GM21360 (cell line): Measurements from ENCODE around the gene CCDC74A.
"Not testable (repeated sequence)": the region's sequence is repeated elsewhere in the genome, so short reads cannot be mapped to it uniquely, and the experiment has no call there.

Experiments
- ATAC-seq: cut with Tn5 transposase; IDR thresholded peaks from one replicate; pipeline ENCODE4 v1.9.1; 2021; ENCODE audit warnings: mild to moderate bottlenecking, moderate library complexity; ENCODE audit not compliant: unreplicated experiment

The CCDC74A gene

DNA sequence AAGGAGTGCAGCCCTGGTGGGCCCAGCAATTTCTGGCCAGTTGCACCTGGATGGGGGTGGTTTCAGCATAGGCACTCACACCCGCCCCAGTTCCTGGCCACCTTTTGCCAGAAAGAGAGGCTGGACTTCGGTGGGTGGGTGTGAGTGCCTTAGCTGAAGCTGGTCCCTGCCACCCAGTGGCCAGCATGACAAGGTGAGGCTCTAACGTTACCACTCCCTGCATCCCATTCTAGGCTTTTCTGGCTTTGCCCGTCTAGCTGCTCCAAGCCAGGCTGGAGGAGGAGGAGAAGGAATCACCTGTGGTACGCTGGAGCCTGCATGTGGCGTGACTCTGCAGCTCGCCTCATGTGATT is 17.1 kb downstream of the CCDC74A start:
- not testable (repeated sequence) for ATAC-seq

DNA sequence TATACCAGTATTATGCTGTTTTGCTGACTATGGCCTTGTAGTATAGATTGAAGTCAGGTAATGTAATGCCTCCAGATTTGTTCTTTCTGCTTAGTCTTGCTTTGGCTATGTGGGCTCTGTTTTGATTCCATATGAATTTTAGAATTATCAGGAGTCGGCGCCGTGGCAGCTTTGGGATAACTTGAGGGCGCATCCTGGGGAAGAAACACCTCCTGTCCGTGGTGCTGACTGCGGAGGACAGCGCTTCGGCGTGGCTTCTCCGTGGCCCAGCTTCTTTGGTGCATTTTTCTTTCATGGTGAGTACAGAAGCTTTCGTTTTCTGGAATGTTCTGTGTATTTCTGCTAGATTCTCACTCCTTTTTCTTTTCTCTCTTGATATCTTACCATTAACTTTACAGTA is 25.2 kb downstream of the CCDC74A start:
- ATAC-seq = no peak

DNA sequence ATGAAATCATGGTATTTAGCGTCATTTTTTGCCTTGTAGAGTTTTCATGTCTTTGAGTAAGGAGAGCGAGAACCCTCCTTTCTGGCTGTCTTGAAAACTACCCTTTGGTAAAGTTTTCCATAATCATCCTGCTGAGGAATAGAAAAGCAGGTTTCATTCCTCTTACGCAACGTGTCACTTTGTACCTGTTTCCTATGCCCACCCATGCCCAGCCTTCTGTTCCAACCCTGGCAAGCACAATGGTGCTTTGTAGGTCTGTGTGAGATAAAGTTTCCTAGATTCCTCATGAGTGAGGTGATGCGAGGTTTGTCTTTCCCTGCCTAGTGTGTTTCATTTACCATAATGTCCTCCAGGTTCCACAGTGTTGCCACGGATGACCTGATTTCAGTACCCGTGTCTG is 29.3 kb downstream of the CCDC74A start:
- no peak for ATAC-seq

DNA sequence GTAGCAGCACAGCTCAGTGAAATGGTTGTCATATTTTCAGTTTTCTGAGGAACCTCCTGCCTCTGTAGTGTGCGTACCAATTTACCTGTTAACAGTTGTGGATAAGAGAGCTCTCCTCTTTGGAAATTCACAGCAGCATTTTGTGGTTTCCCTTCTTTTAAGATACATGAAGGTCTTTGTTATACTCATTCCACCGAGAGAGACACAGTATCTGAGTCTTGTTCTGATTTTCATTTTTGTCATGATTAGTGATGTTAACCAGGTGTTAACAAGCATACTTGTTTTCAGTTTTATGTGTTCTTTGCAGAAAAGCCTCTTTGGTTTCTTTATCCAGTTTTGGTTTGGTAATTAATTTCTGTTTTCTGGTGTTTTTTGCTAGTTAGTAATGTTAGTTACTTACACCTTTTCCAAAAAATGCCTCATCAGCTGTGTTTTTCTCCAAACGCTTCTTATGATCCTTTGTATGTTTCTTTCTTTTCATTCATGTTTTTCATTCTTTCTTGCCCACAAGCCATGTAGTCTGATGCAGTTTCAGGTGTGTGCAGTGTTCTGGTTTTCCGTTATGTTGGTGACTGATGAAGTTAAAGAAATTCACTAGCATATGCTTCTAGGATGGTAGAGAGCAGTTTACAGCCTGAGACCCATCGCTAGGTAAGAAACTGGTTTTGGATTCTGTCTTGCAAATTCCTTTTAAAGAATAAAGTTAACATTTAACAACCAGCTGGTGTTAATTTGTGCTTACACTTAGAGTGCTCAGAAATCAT is 30.1 kb downstream of the CCDC74A start:
- no peak for ATAC-seq

DNA sequence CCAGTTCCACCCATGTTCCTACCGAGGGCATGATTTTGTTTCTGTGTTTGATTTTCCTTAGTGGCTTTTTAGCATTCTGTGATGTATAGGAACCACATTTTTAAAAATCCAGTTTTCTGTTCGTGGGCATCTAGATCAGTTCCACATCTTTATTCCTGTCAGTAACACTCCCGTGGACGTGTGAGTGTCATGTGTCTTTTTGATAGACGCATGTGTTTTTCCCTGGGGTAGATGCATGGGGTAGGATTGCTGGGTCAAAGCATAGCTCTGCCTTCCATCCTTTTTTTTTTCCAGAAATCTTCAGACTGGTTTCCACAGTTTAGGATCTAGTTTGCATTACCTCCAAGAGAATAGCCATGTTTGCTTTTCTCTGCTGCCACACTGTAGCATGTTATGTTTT is 38.7 kb downstream of the CCDC74A start:
- ATAC-seq = no peak

DNA sequence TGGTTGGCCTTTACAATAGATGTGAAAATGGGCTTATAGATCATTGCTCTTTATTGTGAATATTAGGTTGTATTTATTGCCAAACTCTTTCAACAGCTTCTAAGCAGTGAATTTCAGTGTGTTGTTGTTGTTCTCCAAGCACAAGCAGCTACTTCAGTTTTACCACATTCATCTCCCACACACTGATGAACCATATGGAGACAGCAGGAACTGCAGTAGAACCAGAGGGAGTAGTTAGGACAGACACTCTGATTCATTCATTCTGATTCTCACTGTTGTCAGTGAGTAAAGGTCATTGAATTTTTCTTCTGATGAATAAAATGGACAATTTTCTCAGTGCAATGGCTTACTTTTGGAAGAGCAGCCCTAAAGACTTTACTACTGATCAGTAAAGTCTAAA is 40.2 kb downstream of the CCDC74A start:
- no peak for ATAC-seq

DNA sequence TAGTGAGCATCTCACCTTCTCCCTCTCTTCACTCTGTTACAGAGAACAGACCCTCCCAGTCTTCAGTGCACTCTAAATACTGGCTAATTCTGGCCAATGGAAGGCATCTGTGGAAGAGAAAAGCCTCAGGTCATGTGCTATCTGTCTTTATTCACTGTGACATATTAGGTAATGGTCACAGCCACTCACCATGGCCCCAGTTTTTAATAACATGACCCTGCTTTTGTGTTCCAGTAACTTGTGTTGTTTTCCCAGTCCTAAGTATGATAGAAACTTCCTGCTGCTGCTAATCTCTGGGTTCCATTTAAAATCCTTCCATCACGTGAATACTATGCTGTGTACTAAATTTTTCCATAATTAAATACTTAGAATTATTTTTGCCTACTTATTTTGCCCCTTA is 40.7 kb downstream of the CCDC74A start:
- ATAC-seq = not testable (repeated sequence)

DNA sequence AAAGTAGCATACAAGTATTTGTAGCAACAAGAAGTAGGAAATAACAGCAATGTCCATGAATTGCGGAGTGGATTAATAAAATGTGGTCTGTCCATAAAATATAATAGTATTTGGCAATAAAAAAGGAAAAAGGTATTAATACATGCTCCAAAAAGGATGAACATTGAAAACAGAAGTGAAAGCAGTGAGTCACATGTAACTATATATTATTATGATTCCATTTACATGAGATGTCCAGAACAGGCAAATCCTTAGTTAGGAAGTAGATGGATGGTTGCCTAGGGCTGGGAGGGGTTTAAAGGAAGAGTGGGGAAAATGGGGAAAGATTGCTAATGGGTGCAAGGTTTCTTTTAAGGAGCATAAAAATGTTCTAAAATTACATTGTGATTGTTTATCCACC is 44.5 kb downstream of the CCDC74A start:
- no peak for ATAC-seq

DNA sequence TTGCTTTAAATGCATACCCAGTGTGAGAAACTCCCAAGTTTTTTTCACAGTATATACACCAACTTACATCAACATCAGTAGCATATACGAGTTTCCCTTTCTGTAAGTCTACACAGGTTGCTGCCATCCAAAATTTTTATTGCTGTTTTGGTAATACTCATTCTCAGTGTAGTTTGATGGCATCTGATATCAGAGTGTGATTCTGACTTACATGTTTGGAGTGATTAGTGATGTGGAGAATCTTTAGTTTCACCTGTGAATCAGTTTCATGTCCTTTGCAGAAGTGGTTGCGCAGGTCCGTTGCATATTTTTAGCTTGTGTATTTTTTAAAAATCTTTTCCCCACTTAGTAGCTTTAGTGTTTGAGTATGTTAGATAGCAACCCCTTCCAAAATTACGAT is 50.1 kb downstream of the CCDC74A start:
- ATAC-seq = no peak

DNA sequence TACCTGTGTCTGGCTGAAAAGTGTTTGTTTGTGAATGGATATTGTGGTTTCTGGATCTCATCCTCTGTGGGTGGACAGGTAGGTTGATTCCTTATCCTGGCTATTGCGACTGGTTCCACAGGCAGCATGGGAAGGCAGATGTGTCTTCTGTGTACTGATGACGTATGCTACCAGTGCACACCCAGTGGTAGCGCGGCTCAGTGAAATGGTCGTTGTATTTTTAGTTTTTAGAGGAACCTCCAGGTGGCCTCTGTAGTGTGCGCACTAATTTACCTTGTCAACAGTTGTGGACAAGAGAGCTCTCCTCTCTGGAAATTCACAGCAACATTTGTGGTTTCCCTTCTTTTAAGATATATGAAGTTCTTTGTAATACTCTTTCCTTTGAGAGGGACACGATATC is 52.5 kb downstream of the CCDC74A start:
- no peak for ATAC-seq
